Erythroblast (primary cell): ENCODE results near the gene CPD.

Source experiments
- GATA1 ChIP-seq: IDR thresholded peaks from 2 replicates; pipeline ENCODE4 v1.6.1; 2011; ENCODE audit warnings: low read depth, mild to moderate bottlenecking, control low read depth, low read length, moderate library complexity
- POLR2A ChIP-seq: IDR thresholded peaks from 2 replicates; pipeline ENCODE4 v1.6.1; 2011; ENCODE audit warnings: mild to moderate bottlenecking, low read length

DNA sequence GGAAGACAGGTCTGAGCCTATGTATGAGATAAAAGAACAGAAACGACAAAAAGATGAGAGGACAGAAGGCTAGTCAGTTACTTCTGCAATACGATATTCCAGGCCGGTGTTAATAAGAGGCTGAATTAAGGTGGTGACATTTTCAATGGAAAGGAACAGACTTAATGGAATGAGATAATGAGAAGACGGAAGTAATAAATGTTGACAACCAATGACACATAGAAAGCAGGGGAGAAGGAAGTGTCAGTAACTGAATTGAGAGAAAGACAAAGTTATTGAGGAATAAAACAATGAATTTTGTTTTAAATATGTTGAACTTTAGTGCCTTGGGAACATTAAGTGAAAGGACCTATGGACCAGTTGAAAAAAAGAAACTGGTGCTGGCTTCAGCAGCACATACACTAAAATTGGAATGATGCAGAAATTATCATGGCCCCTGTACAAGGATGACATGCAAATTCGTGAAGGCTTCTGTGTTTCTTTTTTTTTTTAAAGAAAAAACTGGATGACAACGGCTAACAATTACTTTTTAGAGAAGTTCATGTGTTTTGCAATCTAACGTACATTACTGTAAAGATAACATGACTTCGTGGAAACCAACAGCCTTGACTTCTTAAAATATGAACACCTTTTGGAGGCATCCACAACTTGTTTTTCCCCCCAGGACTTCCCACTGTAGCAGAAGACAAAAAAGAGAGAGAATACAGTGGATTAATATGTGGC is 18.5 kb upstream of the CPD start:
- TF ChIP-seq POLR2A = no peak
- no peak for TF ChIP-seq GATA1
